ENCODE measurements around the gene SORCS1.
"Not testable (repeated sequence)": the region's sequence is repeated elsewhere in the genome, so short reads cannot be mapped to it uniquely, and the experiment has no call there.

Gene SORCS1

DNA sequence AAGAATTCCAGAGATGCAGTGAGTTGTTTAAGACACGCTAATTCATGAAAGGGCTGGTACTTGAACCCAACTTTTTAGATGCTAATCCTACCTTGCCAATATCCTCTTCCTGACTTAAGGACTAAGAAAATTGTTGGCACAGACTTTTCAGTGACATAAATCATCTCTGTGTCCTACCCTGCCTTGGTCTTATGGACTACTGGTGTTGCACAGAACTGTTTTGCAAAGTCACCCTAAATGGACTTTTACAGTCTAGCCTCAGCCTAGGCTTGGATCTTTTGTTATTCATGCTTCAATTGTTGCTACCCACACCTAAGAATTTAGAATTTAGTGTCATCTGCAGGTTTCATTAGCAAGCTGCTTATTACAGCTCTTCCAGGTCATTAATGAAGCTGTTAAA lies 112.7 kb downstream of the SORCS1 start:
- DNase-seq (ENCODE audit: low read depth in 2 of 2), result no peak

DNA sequence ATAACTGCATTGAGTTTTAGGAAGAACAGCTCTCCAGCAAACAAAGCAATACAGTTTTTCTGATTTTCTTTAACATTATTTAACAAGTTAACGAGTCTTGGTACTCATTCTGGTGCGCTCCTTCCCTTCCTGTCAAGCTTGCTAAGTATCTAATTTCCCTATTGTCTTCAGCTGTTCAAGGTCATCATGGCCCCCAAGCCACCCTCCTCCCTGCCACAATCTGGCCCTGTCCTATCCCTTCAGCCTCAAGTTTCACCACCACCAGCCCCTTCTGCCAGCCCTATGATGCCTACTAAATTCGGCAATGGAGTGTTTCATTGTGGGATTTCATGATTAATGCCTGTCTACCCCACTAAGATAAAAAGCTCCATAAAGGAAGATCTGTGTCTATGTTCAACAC lies 121.0 kb downstream of the SORCS1 start:
- no peak for DNase-seq (ENCODE audit: low read depth in 2 of 2)

DNA sequence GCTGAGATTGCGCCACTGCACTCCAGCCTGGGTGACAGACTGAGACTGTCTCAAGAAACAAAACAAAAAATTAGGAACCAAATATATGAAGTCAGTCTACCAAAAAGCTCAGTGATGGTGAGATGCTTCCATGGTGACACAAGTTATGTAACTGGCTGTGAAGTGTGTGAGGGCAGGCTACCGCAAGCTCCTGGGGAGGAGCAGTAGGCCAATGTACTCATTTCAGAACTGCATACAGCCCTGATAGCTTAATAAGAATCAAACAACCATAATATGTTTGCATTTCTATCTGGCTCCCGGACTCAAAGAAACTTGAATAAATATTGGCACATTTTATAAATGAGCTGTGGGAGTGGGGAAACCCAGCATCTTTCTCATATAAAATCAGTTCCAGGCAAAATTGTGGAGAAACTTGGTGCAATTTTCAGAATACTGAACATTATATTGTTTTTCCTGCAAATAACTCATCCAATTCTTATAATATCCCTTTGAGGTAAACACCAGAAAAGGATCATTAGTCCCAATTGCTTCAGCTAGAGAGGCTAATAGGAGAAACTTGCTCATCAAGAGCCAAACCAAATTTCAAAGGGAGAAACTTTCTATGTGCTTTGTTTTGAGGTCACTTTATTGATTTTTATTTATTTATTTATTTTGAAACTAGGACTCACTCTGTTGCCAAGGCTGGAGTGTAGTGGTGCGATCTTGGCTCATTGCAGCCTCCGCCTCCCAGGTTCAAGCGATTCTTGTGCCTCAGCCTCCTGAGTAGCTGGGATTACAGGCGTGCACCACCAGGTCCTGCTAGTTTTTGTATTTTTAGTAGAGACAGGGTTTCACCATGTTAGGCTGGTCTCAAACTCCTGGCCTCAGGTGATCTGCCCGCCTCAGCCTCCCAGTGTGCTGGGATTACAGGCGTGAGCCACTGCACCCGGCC lies 127.0 kb downstream of the SORCS1 start:
- DNase-seq (ENCODE audit: low read depth in 2 of 2), result no peak

DNA sequence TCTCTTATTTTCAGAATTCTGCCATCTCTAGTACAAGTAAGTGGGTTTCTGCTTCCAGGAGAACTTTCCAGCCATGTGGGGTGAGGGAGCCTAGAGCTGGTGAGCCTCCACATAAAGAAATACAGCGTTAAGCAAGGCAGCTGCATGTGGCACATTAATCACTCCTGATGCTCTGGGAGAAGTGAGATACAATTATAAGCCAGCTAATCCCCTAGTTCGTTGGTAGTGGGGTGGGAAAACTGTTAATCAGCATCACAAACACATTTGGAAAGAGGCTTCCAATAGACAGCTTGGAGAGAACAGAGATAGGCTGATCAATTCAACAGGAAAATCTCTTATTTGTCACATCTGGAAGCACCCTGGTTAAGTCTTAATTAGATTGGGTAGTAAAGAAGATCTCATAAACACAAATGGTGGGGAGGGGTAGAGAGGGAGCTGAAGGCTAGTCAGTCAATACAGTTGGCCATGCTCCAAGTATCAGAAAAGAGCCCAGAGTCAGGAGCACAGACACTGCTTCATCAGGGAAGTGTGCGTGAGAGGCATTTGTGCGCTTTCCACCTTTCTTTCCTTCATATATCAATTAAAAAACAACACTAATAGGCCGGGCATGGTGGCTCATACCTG lies 130.6 kb downstream of the SORCS1 start:
- no peak for DNase-seq (ENCODE audit: low read depth in 2 of 2)

DNA sequence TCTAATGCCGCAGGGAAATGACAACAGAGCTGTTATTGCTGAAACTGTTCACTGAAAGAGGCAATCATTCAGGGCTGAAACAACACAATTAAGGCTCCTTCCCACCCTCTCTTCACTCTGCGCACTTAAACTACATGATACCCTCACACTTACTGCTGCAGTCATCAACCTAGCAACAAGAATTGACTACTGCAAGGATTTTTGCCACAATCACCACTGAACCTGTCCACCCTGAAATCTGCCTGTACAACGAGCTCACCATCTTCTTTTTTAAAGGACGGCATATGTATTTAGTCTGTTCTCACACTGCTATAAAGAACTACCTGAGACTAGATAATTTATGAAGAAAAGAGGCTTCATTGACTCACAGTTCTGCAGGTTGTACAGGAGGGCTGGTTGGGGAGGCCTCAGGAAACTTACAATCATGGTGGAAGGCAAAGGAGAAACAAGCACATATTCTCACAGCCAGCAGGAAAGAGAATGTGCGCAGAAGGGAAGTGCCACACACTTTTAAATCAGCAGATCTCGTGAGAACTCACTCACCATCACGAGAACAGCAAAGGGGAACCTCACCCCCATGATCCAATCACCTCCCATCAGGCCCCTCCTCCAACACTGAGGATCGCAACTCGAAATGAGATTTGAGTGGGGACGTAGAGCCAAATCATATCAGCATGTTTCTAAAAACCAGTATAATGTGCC lies 131.7 kb downstream of the SORCS1 start:
- no peak for DNase-seq (ENCODE audit: low read depth in 2 of 2)

DNA sequence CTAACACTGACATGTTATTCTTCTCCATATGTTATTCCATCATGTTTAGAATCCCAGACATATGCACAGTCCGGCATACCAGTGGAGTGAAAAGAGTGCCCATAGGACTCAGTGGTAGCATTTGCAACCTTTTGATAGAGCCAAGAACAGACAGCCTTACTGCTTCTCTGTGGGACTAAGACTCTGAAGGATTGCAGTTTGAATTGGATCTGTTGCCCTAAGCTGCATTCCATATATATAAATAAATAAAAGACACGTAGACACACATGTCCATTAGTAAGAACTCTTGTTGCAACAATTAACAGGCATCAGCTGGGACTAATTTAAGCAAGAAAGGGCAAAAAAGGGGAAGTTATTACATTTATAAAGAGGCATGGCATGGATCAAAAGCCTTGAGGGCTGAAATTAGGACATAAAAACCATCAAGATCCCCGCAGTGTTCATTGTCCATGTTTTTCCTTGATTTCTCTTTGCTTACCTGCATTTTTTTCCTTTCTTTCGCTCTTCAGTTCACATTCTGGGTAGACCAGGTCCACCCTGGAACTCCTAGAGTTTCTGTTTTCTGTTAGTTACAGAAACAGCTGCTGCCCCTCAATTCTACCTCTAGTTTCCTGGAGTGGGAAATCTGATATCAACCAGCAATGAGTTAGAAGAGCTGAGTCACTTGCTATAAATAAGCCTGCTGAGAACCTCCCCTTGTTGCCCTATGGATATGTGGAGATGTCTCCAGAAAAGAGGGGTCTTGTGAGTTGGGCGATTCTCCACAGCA lies 132.4 kb downstream of the SORCS1 start:
- no peak for DNase-seq (ENCODE audit: low read depth in 2 of 2)

DNA sequence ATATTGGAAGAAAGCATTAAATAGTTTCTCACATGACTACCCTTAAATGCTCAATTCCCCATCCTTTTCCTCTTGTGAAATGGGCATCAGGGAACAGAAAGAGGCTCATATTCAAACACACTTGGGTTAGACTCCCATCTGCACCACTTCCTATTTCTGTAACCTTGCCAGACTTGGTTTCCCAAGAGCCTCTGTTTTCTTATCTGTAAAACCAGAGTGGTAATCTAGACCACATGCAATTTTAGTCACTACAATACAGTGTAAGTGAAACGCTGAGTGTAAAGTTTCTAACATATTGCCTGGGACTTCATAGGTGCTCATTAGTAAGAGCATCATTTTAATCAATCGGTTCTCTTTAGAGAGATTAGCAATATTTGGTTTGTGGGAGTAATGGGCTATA lies 136.3 kb downstream of the SORCS1 start:
- no peak for DNase-seq (ENCODE audit: low read depth in 2 of 2)

DNA sequence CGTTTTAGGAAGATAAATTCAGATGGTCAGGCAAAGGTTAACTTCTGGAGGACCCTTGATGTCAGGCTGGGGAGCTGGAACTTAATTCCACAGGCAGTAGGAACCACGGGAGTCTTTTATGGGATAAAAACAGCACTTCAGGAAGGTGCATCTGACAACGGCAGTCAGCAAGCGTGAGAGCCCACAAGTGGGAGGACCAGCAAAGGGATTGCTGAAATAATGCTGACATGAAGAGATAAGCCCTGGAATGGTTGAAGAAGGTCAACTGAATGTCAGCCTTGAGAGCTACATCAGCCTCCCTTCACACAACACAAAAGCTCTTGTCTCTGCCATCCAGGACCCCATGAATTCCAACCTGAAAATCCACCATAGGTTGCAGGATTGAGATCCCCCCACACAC lies 138.8 kb downstream of the SORCS1 start:
- DNase-seq (ENCODE audit: low read depth in 2 of 2), result no peak

DNA sequence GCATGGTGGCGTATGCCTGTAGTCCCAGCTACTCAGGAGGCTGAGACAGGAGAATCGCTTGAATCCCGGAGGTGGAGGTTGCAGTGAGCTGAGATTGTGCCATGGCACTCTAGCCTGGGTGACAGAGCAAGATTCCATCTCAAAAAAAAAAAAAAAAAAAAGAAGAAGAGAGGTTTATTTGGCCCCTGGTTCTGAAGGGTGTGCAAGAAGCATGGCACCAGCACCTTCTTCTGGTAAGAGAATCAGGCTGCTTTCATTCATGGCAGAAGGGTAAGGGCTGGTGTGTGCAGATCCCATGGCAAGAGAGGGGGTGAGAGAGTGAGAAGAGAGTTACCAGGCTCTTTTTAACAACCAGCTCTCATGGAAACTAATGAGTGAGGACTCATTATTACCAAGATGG lies 140.5 kb downstream of the SORCS1 start:
- not testable (repeated sequence) for DNase-seq (ENCODE audit: low read depth in 2 of 2)

DNA sequence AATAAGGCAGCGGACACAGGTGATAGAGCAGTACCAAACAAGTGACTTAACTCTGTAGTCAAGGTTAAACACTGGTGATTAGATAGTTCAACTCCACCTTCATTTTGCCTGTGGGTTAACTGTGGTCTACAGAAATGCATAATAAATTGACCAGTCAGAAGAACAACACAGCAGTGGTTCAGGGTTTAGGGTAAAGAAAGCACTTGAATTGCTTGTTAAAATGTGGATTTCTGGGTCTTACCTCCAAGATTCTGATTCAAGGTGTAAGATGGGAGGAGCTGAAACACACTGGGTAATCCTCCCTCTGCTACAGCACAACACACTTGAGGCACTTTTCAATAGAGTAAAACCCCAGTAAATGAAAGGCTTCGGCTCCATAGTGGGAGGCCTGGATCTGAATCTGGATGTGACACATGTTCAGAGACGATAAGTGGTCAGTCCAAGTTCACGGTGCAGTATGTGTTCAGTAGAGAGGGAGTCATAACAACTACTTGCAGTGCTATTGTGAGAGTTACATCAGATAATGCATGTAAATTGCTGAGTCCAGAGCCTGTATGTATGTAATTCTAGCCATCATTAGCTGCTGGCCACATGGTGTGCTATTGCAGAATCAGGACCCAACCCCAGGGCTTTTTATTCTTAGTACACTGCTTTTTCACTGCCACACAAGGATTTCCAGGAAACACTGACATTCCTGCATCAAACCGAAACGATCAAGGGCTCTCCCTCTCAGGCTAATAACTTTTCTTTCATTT lies 141.7 kb downstream of the SORCS1 start:
- no peak for DNase-seq (ENCODE audit: low read depth in 2 of 2)

DNA sequence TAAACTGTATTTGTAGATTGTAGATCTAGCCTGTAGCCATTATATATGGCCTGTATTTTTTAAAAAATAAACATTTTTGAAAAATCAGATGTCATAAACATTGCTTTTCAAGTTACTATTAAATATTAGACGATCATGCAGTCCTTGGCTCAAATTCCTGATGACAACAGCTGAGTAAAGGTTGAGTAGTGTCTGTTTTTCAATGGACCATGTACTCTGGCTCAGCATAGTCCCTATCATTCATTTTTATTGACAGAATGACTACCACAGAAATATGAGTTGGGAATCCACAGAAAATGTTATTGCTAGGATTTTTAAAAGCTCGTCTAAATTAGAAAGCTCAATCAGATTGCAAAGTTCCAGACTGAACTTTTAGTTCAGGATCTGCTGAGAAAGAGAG lies 145.4 kb downstream of the SORCS1 start:
- no peak for DNase-seq (ENCODE audit: low read depth in 2 of 2)

DNA sequence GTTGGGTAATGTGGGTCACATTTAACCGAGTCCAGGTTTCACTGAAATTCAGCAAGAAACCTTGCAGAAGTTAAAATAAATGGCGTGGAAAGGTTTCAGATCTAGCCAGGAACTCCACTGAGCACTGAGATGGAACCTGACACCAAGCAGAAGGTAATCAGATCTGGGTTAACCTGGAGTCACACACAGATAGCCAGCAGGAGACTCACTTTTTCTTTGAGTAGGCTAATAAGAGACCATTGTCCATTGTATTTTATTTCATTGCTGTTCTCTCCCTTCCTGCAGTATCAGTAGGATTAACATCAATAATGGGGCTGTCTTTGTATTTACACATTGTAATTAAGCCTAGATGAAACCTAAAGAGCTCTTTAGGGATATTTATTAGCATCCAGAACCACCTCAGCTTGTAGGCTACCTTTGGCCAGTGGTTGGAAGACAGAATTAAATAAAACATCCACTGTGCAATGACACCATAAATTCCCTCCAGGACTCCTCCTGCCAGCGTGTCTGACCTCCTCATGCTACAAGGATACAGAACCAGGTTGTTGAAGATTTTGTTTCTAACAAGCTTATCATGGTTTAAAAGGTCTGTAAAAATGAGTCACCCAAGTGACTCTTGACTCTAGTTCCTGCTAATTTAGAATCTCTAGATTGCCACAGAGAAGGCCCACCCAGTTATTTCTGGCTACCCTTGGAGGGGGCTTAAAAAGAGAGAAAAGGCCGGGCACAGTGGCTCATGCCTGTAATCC lies 151.1 kb downstream of the SORCS1 start:
- no peak for DNase-seq (ENCODE audit: low read depth in 2 of 2)

DNA sequence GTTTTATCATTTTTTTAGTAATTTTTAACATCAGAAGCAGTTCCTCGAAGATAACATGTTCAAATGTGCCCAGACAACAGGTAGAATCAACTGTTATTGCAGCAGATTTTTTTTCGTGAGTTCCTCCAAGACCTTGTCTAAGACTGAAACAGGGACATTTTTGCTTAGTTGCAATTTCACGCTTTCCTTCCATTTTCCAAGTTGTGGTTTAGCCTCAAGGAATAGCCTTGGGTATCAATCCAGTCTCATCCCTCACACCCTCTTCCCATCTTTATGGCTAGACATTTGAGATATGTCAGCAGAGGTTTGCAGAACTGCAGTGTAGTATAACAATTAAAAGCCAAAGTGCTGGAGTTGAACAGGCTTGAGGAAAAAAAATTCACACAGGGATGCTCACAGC lies 152.5 kb downstream of the SORCS1 start:
- no peak for DNase-seq (ENCODE audit: low read depth in 2 of 2)

DNA sequence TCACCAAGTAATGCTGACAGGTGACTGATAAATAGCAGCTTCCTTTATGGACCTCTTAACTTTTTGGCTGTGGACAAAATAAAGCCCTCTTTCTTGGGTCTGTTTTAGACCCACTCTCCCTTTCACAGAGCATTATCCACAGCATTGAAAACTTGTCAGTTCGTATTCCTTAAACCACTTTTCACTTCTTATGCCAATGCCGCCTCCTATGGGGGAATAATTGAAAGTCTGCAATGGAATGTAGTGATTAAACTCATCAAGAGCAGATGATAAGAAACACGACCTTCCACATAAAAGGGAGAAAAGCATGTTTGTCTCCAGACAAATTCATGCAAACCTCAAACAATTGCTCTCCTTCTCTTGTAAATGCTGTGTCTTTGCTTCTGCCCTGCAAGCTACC lies 153.4 kb downstream of the SORCS1 start:
- no peak for DNase-seq (ENCODE audit: low read depth in 2 of 2)

DNA sequence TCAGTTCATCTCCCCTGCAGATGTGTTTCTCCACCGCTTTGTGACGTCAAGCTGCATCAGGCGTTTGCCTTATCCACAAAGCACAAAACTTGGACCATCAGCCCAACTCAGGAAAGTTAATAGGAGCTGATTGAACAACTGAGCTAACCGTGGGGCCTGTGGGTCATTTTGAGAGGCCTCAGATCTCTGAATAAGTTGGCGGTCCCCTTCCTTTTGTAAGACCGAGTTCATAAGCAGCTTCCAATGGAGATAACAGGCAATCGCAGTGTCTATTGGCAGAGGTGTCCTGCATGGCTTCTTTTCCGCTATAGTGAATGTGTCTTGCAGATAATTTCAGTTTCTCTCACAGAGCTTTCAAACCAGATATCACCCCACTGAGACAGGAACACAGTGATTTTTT lies 154.0 kb downstream of the SORCS1 start:
- DNase-seq (ENCODE audit: low read depth in 2 of 2), result no peak

DNA sequence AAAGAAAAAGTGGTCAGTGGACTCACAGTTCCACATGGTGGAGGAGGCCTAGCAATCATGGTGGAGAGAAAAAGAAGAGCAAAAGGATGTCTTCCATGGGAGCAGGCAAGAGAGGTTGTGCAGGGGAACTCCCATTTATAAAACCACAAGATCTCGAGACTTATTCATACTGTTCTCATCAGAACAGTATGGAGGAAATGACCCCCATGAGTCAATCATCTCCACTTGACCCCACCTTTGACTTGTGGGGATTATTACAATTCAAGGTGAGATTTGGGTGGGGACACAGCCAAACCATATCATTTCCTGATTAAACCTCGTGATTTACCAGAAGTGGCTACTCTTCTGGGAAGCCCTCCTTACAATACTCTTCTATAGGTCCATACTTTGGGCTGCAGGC lies 160.1 kb downstream of the SORCS1 start:
- no peak for DNase-seq (ENCODE audit: low read depth in 2 of 2)

DNA sequence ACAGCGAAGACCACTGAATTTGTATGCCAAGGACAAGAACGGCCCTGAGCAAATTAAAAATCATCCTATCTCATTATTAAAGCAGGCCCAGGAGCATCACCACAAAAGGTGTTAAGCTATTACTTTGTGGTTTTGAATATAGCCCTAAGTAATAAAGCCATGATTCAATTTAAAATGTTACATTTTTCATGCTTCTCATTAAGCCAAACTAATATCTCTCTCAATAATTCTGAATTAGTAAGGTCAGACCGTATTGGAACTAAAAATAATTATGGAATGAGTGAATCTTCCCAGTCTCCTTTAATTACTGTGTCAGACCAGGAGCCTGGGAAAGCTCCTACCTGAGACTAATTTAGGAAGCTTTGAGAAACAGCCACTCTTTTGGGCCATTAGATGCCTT lies 162.4 kb downstream of the SORCS1 start:
- DNase-seq (ENCODE audit: low read depth in 2 of 2), result no peak

DNA sequence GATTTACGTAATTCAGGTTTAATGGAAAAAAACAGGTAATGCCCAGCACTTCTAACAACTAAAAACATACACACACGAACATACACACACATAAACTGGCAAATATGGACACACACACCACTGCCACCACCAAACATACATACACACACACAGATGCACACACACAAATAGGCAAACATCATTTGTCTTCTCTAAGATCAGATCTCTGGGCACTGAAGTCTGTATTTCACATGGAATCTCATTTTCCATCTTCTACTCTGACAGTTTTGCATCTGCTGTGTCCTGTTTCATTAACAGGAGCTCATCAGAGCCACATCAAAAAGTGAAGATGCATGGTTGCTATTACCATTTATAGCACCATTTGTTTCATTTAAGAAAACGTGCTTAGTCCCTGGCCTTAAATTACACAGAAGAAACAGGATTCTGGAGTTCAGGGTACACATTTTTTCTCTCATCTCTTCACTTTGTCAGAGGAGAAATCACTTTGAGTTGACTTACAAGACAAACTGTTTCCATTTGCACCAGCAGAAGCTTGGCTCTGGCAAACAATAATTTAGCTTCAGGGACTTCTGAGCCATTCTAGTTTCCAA lies 165.3 kb downstream of the SORCS1 start:
- DNase-seq (ENCODE audit: low read depth in 2 of 2), result no peak

DNA sequence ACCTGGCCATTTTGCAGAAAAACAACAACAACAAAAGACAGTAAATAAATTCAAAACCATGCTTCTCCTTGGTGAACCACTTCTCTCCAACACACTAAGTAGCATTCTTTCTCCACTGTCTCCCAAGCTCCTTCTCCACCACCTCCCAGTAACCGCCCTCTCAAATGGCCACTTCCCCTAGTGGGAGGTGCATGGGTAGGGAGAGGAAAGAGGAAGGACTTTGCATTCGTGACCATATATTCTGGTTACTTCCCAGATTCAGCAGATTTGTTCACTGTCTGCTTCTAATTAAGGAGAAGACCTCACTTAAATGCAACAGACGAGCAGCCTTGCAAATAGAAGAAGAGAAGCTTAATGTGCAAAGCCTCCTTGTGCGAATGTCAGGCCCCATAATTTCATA lies 166.8 kb downstream of the SORCS1 start:
- DNase-seq (ENCODE audit: low read depth in 2 of 2), result no peak

DNA sequence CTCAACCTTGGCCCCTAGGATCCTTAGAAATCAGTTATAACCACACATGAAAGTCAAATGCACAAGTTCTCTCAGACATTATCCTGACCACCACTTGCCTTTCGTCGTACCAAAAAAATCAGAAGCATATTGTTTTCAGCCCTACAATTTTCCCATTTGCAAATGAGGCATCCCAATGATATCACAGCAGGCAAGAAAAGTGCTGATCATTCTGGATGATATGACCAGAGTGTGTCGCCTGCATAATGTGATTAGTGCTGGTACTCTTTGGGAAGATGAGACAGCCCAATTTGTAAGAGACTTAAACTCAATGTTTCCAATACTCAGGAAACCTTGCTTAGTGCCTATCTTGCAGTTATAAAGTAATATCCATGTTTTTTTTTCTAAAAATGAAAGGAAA lies 168.0 kb downstream of the SORCS1 start:
- no peak for DNase-seq (ENCODE audit: low read depth in 2 of 2)
